ENCODE data around the gene DCLK1.
"Not testable (repeated sequence)": the region's sequence is repeated elsewhere in the genome, so short reads cannot be mapped to it uniquely, and the experiment has no call there.

The DCLK1 gene

DNA sequence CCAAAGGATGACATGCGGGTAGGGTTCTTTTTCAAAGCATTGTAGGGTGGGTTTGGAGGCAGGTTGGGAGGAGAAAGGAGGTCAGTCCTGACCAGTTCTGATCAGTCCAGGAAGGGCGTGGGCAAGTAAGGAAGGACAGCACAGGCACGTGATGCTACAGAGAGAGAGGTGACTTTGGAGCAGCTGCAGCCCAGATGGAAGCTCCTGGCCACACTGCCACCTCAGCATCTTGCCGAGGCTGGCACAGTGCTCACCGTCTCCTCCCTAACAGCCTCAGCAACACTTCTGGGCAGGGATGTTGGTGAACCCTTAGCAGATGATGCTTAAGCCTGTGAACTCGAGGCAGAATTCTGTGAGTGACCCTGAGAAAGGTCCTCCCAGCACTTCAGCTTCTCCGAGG is 155.1 kb downstream of the DCLK1 start:
- Histone ChIP-seq H3K9ac (ENCODE audit: low read depth, low read length) (no peak overlapping the region), H3K36me3 (ENCODE audit: control insufficient read depth, insufficient read depth, low read length) (no peaks in the 10 kb centered on the region), H3K9me3 (ENCODE audit: control insufficient read depth, insufficient read depth, low read length) (peaks cover 11% of the 10 kb centered on the region), H3K27me3 (ENCODE audit: control insufficient read depth, insufficient read depth, low read length) (no peaks in the 10 kb centered on the region), H3K4me1 (ENCODE audit: control insufficient read depth, insufficient read depth, low read length) (no peaks in the 10 kb centered on the region), H3K4me3 (ENCODE audit: low read depth, low read length) (no peak overlapping the region)

DNA sequence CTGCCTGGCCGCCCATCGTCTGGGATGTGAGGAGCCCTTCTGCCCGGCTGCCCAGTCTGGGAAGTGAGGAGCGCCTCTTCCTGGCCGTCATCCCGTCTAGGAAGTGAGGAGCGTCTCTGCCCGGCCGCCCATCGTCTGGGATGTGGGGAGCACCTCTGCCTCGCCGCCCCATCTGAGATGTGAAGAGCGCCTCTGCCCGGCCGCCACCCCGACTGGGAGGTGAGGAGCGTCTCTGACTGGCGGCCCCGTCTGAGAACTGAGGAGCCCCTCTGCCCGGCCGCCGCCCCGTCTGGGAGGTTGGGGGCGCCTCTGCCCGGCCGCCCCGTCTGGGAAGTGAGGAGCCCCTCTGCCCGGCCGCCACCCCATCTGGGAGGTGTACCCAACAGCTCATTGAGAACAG is 164.2 kb downstream of the DCLK1 start:
- H3K4me3 ChIP-seq (ENCODE audit: low read depth, low read length); H3K9ac ChIP-seq (ENCODE audit: low read depth, low read length); H3K9me3 ChIP-seq (ENCODE audit: control insufficient read depth, insufficient read depth, low read length); H3K36me3 ChIP-seq (ENCODE audit: control insufficient read depth, insufficient read depth, low read length); H3K27me3 ChIP-seq (ENCODE audit: control insufficient read depth, insufficient read depth, low read length); H3K4me1 ChIP-seq (ENCODE audit: control insufficient read depth, insufficient read depth, low read length): not testable (repeated sequence)

DNA sequence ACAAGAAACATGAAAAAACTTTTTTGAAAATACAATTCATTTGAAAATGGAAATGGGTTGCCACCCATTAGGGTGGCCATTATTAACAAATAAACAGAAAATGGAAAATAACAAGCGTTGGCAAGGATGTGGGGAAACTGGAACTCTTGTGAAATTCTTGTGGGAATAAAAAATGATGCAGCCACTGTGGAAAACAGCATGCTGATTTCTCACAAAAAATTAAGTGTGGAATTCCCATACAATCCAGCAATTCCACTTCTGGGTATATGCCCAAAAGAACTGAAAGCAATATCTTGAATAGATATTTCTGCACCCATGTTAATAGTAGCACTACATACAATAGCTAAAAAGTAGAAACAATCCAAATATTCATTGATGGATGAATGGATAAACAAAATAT is 165.2 kb downstream of the DCLK1 start:
- H3K36me3 ChIP-seq (ENCODE audit: control insufficient read depth, insufficient read depth, low read length) = no peaks in the 10 kb centered on the region
- no peaks in the 10 kb centered on the region for H3K4me1 ChIP-seq (ENCODE audit: control insufficient read depth, insufficient read depth, low read length)
- H3K4me3 ChIP-seq (ENCODE audit: low read depth, low read length) = no peak overlapping the region
- H3K9me3 ChIP-seq (ENCODE audit: control insufficient read depth, insufficient read depth, low read length) = no peaks in the 10 kb centered on the region
- H3K27me3 ChIP-seq (ENCODE audit: control insufficient read depth, insufficient read depth, low read length) = no peaks in the 10 kb centered on the region
- no peak overlapping the region for H3K9ac ChIP-seq (ENCODE audit: low read depth, low read length)

DNA sequence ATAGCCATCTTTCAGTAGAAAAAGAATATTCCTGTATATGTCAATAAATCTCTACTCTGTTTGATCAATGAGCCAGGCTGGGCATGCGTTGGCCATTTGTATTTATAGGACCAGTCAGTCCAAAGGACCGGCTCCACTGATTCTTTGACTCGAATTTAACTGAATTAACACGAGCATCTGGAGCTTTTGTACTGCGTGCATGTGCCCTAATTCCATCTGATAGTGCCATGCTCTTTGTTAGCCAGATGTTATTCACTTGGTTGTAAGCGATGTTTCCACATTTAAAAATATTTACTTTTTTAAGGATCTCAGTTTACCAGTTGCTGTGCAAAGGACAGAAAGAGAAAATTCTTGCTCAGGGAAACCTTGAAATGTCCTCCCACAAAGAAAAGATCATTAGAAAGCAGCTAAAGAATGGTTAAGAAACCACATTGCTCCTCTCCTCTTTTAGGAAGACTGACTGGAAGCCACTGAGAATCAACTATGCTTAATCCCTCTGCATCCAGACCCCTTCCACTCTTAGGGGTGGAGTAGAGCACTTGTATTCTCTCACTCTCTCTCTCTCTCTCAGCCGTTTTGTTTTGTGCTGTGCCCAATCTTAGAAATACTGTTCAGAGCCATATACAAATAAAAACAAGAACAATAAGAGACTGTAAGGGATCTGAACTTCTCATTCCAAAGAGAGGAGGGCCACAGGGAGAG is 165.8 kb downstream of the DCLK1 start:
- Histone ChIP-seq H3K4me1 (ENCODE audit: control insufficient read depth, insufficient read depth, low read length) (no peaks in the 10 kb centered on the region), H3K9me3 (ENCODE audit: control insufficient read depth, insufficient read depth, low read length) (no peaks in the 10 kb centered on the region)

DNA sequence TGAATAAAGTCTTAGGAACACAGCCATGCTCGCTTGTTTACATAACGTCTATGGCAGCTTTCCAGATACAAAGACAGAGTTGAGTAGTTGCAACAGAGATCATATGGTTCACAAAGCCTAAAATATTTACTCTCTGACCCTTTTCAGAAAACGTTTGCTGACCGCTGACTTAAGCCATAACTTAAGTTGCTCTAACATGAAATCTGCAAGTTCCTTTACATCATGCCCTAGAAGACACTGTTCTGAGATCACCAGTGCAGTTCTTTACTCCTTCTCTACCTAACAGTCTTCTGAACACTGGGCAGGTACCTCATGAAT is 166.4 kb downstream of the DCLK1 start:
- H3K9me3 ChIP-seq (ENCODE audit: control insufficient read depth, insufficient read depth, low read length) = no peaks in the 10 kb centered on the region
- H3K36me3 ChIP-seq (ENCODE audit: control insufficient read depth, insufficient read depth, low read length) = no peaks in the 10 kb centered on the region
- H3K4me1 ChIP-seq (ENCODE audit: control insufficient read depth, insufficient read depth, low read length) = no peaks in the 10 kb centered on the region
- H3K9ac ChIP-seq (ENCODE audit: low read depth, low read length) = no peak overlapping the region
- H3K4me3 ChIP-seq (ENCODE audit: low read depth, low read length) = no peak overlapping the region
- no peaks in the 10 kb centered on the region for H3K27me3 ChIP-seq (ENCODE audit: control insufficient read depth, insufficient read depth, low read length)

More for the DNA sequence above, 165.8 kb downstream of the DCLK1 start:
- H3K36me3 ChIP-seq (ENCODE audit: control insufficient read depth, insufficient read depth, low read length) = no peaks in the 10 kb centered on the region
- no peak overlapping the region for H3K9ac ChIP-seq (ENCODE audit: low read depth, low read length)
- H3K27me3 ChIP-seq (ENCODE audit: control insufficient read depth, insufficient read depth, low read length) = no peaks in the 10 kb centered on the region
- no peak overlapping the region for H3K4me3 ChIP-seq (ENCODE audit: low read depth, low read length)

DNA sequence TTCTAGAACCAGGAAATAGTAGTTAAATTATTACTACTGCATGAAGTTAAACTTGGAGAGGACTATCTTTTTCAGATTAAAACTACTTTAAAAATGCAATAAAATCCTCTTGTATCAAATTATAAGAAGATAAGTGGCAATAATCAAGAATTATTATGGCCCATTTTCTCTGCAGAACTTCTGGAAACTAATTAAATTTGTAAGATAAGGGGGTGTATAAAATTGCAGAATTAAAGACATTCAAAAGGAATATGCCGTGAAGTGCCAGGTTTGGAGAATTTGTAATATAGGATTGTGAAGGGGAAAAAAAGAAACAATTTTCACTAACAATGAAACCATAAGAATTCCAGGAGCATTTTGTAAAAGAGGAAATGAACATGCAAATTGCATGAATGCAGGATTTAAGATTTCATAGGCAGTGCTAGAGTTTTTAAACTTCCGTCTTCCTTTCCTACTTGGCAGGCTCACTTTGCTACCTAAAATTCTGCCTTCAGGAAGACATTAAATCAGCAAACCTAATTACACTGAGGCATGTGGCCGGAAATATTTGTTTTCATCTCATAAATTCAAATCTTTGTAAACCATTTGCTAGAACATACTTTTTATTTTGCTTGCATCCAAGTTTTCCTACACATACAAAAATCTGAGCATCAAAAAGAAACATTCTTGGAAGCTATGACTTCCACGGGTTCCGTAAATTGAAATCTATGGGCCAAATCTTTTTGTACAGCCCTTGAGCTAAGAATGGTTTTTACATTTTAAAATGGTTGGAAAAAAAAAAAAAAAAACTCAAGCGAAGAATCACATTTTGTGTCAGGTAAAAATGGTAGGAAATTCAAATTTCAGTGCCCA is 166.9 kb downstream of the DCLK1 start:
- no peaks in the 10 kb centered on the region for H3K27me3 ChIP-seq (ENCODE audit: control insufficient read depth, insufficient read depth, low read length)
- no peaks in the 10 kb centered on the region for H3K9me3 ChIP-seq (ENCODE audit: control insufficient read depth, insufficient read depth, low read length)
- no peak overlapping the region for H3K4me3 ChIP-seq (ENCODE audit: low read depth, low read length)
- no peaks in the 10 kb centered on the region for H3K4me1 ChIP-seq (ENCODE audit: control insufficient read depth, insufficient read depth, low read length)
- no peaks in the 10 kb centered on the region for H3K36me3 ChIP-seq (ENCODE audit: control insufficient read depth, insufficient read depth, low read length)
- H3K9ac ChIP-seq (ENCODE audit: low read depth, low read length) = no peak overlapping the region

DNA sequence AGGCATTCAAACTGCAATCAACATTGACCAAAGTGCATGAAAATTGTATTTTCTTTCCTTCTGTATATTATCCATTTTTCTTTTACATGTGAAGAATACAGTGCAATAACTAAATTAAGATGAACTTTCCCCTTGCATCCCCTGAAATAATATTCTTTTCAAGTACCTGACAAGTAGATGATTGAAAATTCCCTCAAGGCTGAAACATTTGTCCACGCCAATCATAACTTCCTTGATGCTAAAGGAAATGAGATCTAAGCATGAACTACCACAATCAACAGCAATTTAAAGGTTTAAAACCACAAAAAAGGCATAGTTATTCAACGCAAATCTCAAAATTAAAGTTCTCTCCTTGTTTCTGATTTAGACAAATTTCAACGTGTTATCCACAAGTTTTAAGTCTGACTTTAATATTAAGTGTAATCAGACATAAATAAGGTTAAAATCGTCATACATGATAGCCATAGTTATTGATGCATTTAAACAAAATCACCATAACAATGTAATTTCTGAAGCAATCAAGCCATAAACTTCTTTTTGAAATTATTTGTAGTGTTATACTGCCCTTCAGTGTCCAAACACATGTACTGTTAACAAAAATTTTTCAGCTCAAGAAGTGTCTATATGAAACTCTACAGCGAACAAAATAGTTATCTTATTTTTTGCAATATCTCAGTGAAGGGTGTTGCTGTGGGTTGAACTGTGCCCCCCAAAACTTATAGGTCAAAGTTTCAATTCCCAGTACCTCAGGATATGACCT is 169.5 kb downstream of the DCLK1 start:
- no peak overlapping the region for H3K4me3 ChIP-seq (ENCODE audit: low read depth, low read length)
- H3K9me3 ChIP-seq (ENCODE audit: control insufficient read depth, insufficient read depth, low read length) = no peaks in the 10 kb centered on the region
- H3K36me3 ChIP-seq (ENCODE audit: control insufficient read depth, insufficient read depth, low read length) = no peaks in the 10 kb centered on the region
- H3K9ac ChIP-seq (ENCODE audit: low read depth, low read length) = no peak overlapping the region
- H3K27me3 ChIP-seq (ENCODE audit: control insufficient read depth, insufficient read depth, low read length) = no peaks in the 10 kb centered on the region
- H3K4me1 ChIP-seq (ENCODE audit: control insufficient read depth, insufficient read depth, low read length) = no peaks in the 10 kb centered on the region

DNA sequence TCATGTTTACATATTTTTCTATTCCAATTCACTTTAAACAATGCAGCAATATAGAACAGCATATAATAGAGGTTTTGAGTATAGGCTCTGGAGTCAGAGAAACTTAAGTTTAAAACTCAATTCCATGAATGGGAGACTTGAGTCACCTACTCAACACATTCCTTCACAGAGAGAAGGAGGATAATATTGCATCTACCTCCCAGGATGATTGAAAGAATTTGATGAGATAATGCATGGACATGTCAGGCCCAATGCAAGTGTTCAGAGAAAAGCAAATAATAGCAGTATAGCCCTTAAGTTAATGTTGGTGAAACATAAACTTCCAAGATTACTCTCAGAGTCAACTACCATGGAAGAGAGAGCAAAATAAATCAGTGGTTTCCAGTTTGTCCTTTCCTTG is 170.2 kb downstream of the DCLK1 start:
- no peak overlapping the region for H3K9ac ChIP-seq (ENCODE audit: low read depth, low read length)
- H3K27me3 ChIP-seq (ENCODE audit: control insufficient read depth, insufficient read depth, low read length) = no peaks in the 10 kb centered on the region
- no peaks in the 10 kb centered on the region for H3K9me3 ChIP-seq (ENCODE audit: control insufficient read depth, insufficient read depth, low read length)
- H3K4me1 ChIP-seq (ENCODE audit: control insufficient read depth, insufficient read depth, low read length) = no peaks in the 10 kb centered on the region
- H3K36me3 ChIP-seq (ENCODE audit: control insufficient read depth, insufficient read depth, low read length) = no peaks in the 10 kb centered on the region
- H3K4me3 ChIP-seq (ENCODE audit: low read depth, low read length) = no peak overlapping the region

DNA sequence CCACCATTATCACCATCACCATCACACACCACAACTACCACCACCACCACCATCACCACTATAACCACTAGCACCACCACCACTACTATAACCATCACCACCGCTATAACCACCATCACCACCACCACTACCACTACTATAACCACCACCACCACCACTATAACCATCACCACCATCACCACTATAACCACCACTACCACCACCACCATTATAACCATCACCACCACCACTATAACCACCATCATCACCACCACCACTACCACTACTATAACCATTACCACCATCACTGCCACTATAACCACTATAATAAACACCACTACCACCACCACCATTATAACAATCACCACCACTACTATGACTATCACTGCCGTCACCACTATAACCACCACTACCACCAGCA is 173.2 kb downstream of the DCLK1 start:
- no peaks in the 10 kb centered on the region for H3K36me3 ChIP-seq (ENCODE audit: control insufficient read depth, insufficient read depth, low read length)

DNA sequence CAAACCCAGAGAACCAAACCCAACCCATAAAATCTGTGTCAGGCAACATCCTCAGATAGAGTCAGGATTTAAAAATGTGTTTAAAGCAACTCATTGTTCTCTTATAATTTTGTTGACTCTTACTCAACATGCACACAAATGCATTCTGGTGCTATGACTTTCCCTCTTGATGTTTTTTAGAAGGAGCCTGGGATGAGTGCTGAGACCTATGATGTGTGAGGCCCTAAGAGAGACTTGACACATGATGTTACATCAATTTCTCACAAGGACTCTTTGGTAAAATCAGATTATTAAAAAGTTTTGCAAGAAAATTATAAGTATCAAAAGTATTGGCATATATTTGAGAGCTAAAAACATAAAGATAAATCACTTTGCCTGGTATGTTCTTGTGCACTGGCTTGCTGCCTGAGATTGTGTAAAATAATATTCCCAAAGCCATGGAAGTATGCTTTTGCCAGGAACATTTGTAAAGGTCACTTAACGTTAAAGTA is 173.9 kb downstream of the DCLK1 start:
- H3K27me3 ChIP-seq (ENCODE audit: control insufficient read depth, insufficient read depth, low read length) = no peaks in the 10 kb centered on the region
- no peaks in the 10 kb centered on the region for H3K36me3 ChIP-seq (ENCODE audit: control insufficient read depth, insufficient read depth, low read length)
- no peaks in the 10 kb centered on the region for H3K9me3 ChIP-seq (ENCODE audit: control insufficient read depth, insufficient read depth, low read length)
- H3K4me3 ChIP-seq (ENCODE audit: low read depth, low read length) = no peak overlapping the region
- H3K9ac ChIP-seq (ENCODE audit: low read depth, low read length) = no peak overlapping the region
- H3K4me1 ChIP-seq (ENCODE audit: control insufficient read depth, insufficient read depth, low read length) = no peaks in the 10 kb centered on the region

More for the DNA sequence above, 173.2 kb downstream of the DCLK1 start:
- Histone ChIP-seq H3K4me3 (ENCODE audit: low read depth, low read length) (no peak overlapping the region), H3K4me1 (ENCODE audit: control insufficient read depth, insufficient read depth, low read length) (no peaks in the 10 kb centered on the region), H3K27me3 (ENCODE audit: control insufficient read depth, insufficient read depth, low read length) (no peaks in the 10 kb centered on the region), H3K9me3 (ENCODE audit: control insufficient read depth, insufficient read depth, low read length) (no peaks in the 10 kb centered on the region), H3K9ac (ENCODE audit: low read depth, low read length) (no peak overlapping the region)

DNA sequence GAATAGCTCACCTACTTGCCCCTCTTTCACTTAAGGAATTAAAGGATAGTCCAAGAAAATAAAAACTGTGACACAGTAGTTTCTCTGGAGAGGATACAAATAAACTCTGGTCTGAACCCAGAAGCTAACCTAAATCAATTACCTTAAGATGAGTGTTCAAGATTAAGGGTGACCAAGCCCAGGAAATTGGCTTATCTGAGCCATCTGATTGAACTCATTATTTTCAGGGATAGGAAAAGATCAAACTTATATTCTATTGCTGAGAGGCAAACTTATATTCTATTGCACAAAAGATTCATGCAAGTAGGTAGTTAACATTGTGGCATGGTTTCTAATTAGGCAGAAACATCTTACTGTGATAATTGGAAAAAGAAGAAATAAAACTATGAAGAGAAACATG is 175.1 kb downstream of the DCLK1 start:
- Histone ChIP-seq H3K9ac (ENCODE audit: low read depth, low read length) (no peak overlapping the region), H3K27me3 (ENCODE audit: control insufficient read depth, insufficient read depth, low read length) (no peaks in the 10 kb centered on the region), H3K36me3 (ENCODE audit: control insufficient read depth, insufficient read depth, low read length) (no peaks in the 10 kb centered on the region), H3K4me1 (ENCODE audit: control insufficient read depth, insufficient read depth, low read length) (no peaks in the 10 kb centered on the region), H3K4me3 (ENCODE audit: low read depth, low read length) (no peak overlapping the region), H3K9me3 (ENCODE audit: control insufficient read depth, insufficient read depth, low read length) (no peaks in the 10 kb centered on the region)
